GM19238 (cell line): ENCODE results near the gene SFR1.

Experiments used
- DNase-seq: peaks from one replicate; pipeline ENCODE4 v3.0.0; 2011; ENCODE audit warnings: low spot score; ENCODE audit not compliant: insufficient read length

SFR1 gene

DNA sequence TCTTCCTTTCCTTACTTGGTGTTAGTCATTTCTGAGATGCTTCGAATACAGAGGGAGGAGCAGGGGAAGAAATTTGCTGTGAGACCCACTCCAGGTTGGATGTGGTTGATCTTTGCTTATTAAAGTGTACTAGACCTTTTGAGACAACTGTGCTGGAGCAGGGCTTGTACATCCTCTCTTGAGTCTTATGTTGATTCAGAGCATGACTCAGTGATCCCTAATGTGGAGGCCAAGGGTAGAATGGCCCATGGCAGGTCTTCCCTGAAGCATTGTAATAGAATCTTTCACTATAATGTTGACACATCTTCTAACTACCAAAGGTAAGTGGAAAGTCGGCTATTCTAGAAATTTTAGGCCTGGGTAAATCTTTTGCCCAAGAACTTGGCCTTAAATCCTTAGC lies 17.0 kb upstream of the SFR1 start:
- no peak for DNase-seq

DNA sequence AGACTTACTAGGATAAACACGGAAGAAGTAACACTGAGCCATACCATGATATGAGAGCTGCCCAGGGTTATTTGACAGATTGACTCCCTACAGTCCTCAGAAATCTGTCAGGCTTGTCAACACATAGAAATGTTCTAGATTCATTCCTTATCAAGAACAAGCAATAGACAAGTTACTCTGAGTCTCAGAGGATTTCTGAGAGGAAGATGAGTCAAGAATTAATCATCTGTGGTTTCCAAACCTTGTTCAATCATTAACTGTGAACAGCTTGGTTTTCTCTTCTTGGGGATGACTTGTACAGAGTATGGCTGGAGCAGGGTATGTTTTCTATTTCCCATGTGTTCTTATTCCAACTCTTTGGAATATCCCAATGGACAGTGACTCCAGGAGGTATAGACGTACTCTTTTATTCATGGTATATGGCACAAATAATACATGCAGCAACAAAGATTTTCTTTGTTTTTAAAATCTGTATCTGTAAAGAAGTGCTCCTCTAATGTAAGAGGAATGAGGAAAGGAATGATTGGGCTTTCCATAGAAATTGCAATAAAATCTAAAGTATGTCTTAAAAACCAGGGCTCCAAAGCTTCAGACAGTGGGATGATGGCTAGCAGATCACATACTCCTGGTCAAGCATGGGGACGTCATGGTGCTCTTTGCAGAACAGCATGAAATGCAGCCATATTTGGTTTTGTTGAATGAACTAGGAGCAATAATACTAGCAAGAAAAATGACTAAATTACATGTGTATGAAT lies 11.9 kb upstream of the SFR1 start:
- DNase-seq: no peak

DNA sequence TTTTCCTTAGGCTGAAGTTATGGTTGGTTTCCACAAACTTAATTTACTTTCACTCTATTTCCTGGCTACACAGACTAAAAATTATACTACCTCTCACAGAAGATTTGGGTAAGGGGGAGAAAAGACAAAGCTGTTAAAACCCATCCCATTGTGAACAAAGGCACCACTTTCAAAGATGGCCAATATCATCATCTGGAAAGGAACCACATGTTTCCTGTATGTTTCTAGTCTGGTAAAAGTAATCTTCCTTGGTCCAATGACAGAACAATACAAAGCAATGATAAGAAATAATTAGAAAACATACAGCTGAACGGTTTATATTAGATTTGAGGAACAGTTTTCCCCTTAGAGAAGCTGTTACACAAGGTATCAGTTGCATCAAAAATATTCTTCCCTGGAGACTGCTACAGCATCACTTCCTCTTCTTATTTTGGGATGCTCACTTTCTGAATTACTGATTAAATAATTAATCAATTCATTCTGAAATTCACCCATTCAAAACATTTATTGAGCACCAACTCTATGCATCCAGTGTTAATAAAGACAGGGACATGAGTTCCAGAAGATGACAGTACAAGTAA lies 8.5 kb upstream of the SFR1 start:
- DNase-seq: no peak

DNA sequence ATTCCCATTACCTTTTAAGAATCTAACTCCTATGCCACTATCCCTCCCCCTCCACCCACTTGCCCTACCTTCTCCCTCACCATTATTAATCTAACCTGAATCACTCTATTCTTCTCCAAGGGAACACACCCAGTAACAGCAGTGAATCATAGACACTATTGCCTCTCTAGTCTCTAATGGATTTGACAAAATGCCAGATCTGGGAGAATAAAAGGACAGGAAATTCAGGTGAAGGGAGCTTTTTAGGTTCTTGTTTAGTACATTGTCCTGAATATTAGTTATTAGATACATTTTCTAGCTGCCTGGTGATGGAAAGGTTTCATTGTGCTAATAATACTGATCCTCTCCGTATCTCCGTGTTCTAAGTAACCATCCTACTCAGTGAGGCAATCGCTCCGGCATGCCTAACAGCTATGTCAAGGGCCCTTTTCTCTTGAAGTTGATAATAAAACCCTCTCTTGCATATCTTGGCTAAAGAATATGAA lies 4.1 kb upstream of the SFR1 start:
- no peak for DNase-seq

DNA sequence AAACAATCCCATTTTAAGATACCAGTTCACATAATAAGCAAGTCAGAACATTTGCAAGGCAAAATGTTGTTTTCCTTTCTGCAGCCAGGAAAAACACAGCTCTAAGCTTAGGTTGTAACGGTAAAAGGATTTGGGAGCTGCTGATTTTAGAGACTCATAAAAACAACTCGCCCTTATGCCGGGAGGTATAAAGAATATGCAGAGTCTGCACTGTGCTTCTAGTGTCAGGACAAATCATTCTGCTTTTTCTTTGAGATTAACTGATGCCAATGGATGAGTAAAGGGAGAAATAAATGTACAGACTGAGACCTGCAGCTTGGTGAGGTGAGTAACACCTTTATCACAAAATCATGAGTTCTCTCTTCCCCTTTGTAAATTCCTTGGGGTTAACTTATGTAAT lies 2.0 kb upstream of the SFR1 start:
- DNase-seq: no peak

DNA sequence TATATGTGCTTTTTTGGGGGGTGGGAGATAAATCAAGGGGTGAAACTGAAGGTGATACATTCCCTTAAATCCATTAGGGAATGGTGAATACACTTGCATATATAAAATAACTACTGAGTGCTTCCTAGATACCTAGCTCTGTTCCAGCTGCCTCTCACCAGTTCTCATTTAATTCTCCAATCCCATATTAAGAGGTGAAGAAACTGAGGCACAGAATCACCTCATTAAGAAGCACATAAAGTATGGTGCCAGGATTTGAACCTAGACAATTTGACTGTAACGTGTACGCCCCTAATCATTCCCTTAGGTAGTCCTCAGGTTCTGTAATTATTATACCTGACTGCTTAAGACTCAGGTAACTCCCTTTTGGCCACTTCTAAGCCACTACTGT lies 1.5 kb upstream of the SFR1 start:
- no peak for DNase-seq

DNA sequence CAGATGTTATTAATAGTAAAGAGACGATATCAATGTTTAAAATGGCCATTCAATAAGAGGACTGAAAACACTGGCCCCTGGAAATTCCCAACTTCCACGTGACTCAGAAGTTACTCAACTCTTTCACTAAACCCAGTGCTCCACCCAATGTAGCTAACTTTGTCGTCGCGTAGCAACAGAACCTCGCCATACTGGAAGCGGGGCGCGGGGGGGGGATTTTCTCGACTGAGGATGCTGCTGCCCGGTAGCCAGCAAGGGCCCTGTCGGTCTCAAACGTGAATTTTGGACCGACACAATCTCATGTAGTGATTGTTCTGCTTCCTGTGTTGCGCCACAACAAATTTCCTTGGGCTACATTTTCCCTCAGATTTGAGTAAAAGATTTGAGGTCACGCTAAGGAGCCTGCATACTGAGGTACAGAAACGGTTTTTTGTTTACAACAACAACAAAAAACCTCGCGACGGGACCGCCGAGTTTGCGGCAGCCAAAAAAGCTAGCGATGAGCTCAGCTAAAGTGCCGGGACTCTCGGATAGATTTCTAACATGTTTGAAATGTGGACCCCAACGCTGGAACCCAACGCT lies 977 bp upstream of the SFR1 start:
- DNase-seq: peak; percentile 9

DNA sequence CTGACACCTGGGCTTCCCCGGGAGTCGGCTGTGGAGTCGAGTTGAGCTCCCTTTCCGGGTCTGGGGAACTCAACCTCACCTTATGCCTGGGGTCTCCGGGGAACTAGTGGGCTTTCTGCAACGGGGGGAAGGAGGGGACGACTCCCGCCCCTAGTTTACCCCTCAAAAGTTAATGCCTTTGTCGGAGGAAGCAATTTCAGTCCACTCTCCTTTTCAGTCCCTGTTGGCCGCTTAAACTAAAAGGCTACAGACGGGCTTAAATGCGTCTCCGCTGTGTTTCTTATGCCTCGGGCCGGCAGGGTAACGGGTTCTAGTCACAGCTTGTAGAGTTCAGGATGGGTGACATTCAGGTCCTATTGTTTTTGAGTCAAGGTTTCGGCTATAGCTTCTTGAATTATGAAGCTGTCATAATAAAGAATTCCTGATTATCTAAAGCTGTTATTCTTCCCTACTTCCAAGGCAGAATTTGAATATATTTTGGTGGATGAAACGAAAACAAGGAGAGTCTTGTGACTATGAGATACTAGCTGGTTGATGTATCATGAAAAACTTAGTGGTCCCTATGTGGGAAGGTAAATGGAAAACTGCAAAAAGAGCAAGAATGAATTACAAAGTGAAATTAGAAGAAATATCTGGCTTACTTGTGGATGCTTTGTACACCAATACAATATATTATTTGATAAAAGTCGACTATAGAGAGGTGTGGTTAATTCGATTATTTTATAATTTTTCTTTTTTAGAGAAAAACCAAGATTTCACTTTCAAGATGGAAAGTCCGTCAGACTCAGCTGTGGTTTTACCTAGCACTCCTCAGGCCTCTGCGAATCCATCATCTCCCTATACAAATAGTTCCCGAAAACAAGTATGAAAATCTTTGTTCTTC lies 495 bp downstream of the SFR1 start:
- DNase-seq: no peak

DNA sequence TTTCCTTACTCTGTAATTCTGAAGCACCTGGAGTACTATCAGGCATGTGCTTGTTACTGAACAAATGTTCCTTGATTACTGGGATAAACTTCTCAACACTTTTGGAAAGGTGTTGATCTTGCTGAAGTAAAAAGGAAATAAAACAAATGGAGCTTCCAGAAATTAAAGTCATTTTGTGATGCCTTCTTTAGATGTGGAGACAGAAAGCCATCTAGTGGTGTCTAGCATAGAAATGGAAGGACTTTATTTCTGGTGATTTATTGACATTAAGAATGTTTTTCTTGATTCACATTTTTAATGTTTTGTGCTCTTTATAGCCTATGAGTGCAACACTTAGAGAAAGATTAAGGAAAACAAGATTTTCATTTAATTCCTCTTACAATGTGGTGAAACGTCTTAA lies 1.4 kb downstream of the SFR1 start:
- DNase-seq: no peak

DNA sequence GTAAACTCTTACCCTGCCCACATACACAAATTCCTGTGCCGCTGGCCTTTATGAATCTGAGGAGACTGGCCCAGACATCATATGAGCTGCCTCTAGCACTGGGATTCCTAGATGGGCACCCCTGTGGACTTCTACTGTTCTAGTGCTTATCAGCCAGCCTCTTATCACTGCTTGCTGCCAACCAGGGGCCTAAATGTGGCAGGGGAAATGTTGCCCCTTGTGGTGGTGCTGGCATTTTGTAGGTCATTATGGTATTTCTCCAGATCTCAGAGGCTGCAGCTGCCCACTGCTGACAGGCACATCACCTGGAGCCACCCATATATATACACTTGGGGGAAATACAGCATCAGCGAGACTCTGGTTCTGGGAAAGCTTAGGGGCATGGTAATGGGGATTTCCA lies 5.4 kb downstream of the SFR1 start:
- no peak for DNase-seq

DNA sequence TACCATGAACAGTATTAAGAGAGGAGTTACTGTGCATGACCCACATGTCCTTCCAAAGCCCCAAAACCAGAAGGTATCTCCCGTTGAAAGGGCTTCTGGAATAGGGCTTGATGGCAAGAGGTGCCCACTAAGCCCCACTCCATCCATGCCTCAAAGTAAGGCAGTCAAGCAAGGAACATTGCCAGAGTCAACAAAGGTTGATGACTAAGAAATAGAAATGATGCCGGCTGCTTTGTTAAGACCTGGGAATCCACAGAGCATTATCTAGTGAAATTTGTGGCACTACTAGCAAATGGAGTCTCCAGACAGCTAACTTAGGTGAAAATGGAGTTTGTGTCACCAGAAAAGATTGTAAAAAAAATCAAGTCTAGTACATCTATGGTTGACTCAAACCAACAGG lies 6.2 kb downstream of the SFR1 start:
- DNase-seq: no peak

DNA sequence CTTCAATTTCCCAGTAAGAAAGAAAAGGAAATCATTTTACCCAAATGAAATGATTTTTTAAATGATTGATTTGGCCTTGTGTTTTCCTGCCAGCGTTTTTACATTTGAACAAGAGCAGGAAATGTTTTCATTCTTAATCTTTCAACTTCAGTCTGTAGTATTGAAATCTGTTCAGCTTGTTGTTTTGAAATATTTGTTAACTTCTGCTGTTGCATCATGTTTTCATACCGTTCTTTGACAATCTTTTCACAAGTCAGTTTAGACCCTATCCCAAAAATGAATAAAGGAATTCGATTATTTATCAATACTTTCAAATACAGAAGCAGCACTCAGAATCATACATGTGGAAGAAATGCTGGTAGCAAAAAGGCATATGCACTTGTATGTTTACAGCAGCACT lies 8.1 kb downstream of the SFR1 start:
- no peak for DNase-seq

DNA sequence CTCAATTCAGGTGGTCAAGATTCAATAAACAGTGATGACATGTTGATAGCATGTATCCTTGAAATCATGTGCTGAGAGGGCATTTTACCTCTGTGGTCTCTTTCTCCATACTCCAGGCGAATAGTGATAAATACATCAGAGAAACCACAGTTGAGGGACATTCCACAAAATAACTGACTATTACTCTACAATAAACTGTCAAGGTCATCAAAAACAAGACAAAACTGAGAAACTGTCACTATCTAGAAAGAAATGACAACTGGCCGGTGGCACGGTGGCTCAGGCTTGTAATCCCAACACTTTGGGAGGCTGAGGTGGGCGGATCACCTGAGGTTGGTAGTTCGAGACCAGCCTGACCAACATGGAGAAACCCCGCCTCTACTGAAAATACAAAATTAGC lies 16.2 kb downstream of the SFR1 start:
- DNase-seq: no peak

DNA sequence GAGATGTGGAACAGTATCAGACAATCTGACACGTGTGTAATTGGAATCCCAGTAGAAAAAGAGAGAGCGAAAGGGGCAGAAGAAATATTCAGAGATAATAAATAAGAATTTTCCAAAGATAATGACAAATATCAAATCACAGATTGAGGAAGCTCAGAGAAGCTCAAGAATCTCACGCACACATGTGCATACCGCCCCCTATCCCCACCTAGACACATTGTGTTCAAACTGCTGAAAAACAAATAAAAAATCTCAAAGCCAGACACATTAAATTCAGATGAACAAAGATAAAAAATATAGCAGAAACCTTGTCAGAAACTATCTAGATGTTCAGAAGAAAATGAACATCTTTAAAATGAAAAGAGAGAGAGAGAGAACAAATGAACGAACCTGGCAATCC lies 17.2 kb downstream of the SFR1 start:
- no peak for DNase-seq

DNA sequence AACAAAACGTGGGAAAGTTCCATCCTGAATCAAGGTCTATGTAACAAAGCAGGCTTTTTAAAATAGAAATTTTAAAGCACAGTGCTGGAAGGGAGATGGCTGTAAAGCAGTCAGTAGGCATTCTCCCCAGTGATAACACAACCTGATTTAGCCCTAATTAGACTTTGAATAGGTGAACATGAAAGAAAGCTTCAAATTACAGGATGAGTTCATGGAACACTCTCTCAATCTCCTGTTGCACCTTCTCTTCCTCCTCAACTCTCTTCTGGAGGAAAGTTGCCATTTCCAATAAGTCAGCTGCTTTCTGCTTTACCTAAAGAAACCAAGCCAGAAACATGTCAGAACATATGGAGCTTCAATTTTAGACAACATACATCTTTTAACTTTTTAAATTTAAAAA lies 20.1 kb downstream of the SFR1 start:
- no peak for DNase-seq

DNA sequence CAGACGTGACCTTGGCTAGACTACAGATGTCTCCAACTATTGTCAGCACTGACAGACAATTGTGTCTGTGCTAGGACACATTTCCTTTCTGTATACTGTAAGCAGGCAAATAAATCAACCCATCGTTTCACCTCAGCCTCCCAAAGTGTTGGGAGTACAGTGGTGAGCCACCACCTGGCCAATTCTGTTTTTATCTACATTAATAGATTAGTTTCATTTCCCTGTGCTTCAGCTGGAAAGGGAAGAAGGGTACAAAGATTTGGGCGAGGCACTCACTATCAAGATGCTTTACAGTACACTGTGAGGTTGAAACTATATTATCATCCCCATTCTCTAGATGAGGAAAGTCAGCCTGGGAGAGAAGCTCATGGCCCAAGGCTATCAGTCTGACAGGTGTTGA lies 21.9 kb downstream of the SFR1 start:
- DNase-seq: no peak

DNA sequence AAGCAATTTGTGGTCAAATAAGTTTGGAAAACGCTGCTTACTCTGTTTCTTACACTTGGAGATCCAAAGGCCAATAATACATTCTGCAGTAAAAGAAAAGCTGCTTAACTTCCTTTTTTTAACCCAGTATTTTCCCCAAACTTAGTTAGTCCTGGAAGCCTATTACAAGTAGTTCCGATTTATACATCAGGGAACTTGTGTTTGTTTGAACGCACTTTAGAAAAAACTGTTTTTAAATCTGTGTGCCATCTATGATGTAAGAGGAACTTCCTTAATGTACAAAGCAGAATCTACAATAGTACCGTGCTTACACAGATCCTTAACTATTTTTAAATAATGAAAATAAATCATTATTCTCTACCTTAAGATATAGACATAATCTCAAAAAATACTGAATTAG lies 23.0 kb downstream of the SFR1 start:
- no peak for DNase-seq

DNA sequence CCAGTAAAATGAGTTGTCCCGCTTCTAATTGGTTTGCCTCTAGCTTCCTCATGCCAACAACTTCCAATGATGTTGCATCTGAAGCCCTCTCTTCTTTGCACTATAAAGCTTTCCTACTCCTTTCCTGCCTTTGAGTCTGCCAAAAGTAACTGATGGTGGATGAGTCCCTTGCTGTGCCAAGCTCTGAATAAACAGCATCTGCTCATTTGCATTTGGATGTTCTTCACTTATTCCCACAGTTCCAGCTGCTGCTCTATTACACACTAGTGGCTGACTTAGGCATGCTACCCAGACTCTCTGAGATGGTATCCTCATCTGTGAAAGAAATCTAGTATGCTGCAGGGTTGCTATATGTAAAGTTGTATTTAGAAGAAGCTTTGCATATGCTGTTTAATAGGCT lies 24.9 kb downstream of the SFR1 start:
- DNase-seq: no peak

DNA sequence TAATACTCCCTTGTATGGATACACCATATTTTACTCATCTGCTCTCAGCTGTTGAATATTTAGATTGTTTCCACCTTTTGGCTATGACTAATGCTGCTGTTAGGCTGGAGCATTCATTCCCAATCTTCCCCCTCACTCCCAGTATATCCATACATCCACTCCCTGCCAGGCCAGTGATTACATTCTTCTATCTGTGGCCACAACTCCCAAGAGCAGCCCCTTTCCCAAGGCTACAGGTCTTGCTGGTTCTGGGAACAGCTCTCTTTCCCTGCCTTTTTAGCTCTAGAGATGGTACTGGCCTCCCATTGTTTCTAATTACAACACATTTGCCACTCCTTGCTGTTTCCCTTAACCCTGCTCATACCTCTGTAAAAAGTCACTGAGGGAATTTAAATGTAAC lies 28.2 kb downstream of the SFR1 start:
- DNase-seq: no peak

DNA sequence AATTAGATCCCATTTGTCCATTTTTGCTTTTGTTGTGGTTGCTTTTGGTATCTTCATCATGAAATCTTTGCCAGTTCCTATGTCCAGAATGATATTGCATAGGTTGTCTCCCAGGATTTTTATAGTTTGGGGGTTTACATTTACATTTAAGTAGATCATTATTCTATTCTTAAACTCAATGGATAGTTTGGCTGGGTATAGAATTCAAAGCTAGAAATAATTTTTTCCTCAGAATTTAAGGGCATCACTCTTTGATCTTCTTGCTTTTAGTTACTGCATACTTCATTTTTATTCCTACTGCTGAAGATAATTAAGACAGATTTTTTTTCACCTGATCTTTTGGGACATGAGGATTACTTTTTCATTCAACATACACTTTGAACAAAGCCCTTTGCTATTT lies 29.8 kb downstream of the SFR1 start:
- DNase-seq: no peak

DNA sequence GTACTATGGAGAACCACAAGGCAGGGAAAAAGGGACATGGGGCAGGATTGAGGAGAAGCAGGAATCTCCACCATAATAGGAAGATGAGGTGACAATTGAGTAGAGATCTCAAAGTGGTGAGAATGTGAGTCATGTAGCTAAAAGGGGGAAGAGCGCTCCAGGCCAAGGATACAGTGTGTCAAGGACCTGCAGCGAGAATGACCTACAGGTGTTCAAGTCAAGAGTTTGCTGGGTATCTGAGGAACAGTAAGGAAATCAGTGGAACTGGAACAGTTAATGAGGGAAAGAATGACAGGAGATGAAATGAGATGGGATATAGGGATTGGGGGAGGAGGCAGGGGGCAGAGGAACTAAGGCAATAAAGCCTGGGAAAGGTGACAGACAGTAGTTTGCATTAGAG lies 33.6 kb downstream of the SFR1 start:
- DNase-seq: no peak

DNA sequence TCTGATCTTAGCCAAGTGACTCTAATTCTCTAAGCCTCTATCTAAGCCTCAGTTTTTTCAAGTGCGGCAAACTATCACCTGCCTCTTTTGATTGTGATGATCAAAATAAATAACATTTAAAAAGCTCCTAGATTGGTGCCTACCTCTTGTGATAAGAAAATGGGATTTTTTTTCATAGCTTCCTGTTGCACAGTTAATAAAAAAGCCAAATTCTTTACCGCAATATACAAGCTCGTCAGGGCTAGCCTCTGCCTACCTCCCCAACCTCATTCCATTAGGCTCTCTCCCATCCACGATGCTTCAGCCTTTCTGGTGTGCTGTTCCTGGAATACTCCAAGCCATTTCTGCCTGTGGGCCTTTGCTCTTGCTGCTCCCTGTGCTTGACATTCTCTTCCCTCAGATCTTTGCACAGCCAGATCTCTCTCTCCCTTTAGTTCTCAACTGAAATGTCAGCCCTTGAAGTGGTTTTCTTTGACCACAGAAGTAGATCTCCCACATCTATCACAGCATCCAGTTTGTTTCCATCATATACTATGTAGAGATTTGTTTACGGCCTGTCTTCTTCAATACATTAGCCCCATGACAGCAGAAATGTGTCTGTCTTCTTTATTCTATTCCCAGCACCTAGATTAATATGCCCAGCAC lies 48.8 kb downstream of the SFR1 start:
- DNase-seq: no peak
